Measurements from ENCODE around the gene PNKD. TPM values are rescaled to one million over a fixed set of nuclear protein-coding genes. Genes with fewer than 3 reads are reported as not detected.

PNKD gene
- total and polyA plus RNA-seq, 12 donors = 48.8 to 181 (median 87.4) TPM

- intact Hi-C loops (cut with DNase I) = no loop called here
- H3K27ac ChIP-seq = no peak overlapping the region
- no peaks in the 10 kb centered on the region for H3K4me1 ChIP-seq (replicated peaks in 1 of 2)
- 92 to 96% (median 95%) methylated on average over 4 to 9 of the region's 9 CpGs for WGBS, 4 donors
- no peaks in the 10 kb centered on the region for H3K9me3 ChIP-seq (replicated peaks in 1 of 3)
- H3K36me3 ChIP-seq (replicated peaks in 1 of 2) = peaks cover 0 to 2% of the 10 kb centered on the region in 2 donors
- no peak overlapping the region for H3K4me3 ChIP-seq
- DNase-seq = no peak
- TF ChIP-seq CTCF (IDR thresholded peaks at IDR 0.05) = no peak
- no peak for TF ChIP-seq POLR2A (IDR thresholded peaks at IDR 0.05)
- no peaks in the 10 kb centered on the region for H3K27me3 ChIP-seq
These were observed 70.3 kb downstream of the PNKD start for GRCh38 chr2:218340656-218341055.

- Histone ChIP-seq H3K27me3 (no peaks in the 10 kb centered on the region), H3K36me3 (replicated peaks in 1 of 2) (peaks cover 0 to 7% of the 10 kb centered on the region in 2 donors), H3K27ac (no peak overlapping the region), H3K4me3 (no peak overlapping the region), H3K9me3 (replicated peaks in 1 of 3) (no peaks in the 10 kb centered on the region), H3K4me1 (replicated peaks in 1 of 2) (no peaks in the 10 kb centered on the region)
- WGBS, 4 donors = 94 to 97% (median 96%) methylated on average over 6 to 8 of the region's 8 CpGs
- intact Hi-C loops (cut with DNase I) = no loop called here
- no peak for DNase-seq
- TF ChIP-seq POLR2A (IDR thresholded peaks at IDR 0.05) = no peak
- TF ChIP-seq CTCF (IDR thresholded peaks at IDR 0.05) = no peak
These were observed 71.1 kb downstream of the PNKD start for GRCh38 chr2:218341381-218341780.

- WGBS, 4 donors = 91 to 98% (median 94%) methylated on average over 3 to 5 of the region's 5 CpGs
- Histone ChIP-seq H3K36me3 (replicated peaks in 1 of 2) (peaks cover 0 to 7% of the 10 kb centered on the region in 2 donors), H3K27me3 (no peaks in the 10 kb centered on the region), H3K9me3 (replicated peaks in 1 of 3) (no peaks in the 10 kb centered on the region), H3K4me3 (no peak overlapping the region), H3K4me1 (replicated peaks in 1 of 2) (no peaks in the 10 kb centered on the region), H3K27ac (no peak overlapping the region)
- TF ChIP-seq CTCF (IDR thresholded peaks at IDR 0.05) (no peak), POLR2A (IDR thresholded peaks at IDR 0.05) (no peak)
- DNase-seq = no peak
- intact Hi-C loops (cut with DNase I) = no loop called here
These were observed 72.5 kb downstream of the PNKD start for GRCh38 chr2:218342837-218343236.

- no peaks in the 10 kb centered on the region for H3K9me3 ChIP-seq (replicated peaks in 1 of 3)
- H3K36me3 ChIP-seq (replicated peaks in 1 of 2) = peaks cover 0 to 7% of the 10 kb centered on the region in 2 donors
- H3K27me3 ChIP-seq = no peaks in the 10 kb centered on the region
- intact Hi-C loops (cut with DNase I) = no loop called here
- H3K4me3 ChIP-seq = no peak overlapping the region
- 87 to 100% (median 90%) methylated on average over 2 to 3 of the region's 3 CpGs for WGBS, 4 donors
- no peak for DNase-seq
- no peak overlapping the region for H3K27ac ChIP-seq
- TF ChIP-seq POLR2A (IDR thresholded peaks at IDR 0.05) (no peak), CTCF (IDR thresholded peaks at IDR 0.05) (no peak)
- no peaks in the 10 kb centered on the region for H3K4me1 ChIP-seq (replicated peaks in 1 of 2)
These were observed 73.3 kb downstream of the PNKD start for GRCh38 chr2:218343591-218343990.

Measured in adrenal gland (tissue), 12 donors.